Thymus (tissue), 11 donors: ENCODE data around the gene RSBN1L. TPM values are rescaled to one million over a fixed set of nuclear protein-coding genes. Genes with fewer than 3 reads are reported as not detected.

Experiments used
- DNase-seq, 9 donors: peaks; one replicate each; pipeline ENCODE4 v3.0.0-alpha.2; 2013; ENCODE audit warnings: low spot score in 9 of 9, low read depth in 6 of 9, missing footprints in 1 of 9
- H3K27ac ChIP-seq, 2 donors: one replicate each; pipeline ENCODE4 v1.5.1; 2013; ENCODE audit warnings: control low read depth in 1 of 2, low read depth in 1 of 2, low read length in 1 of 2, mild to moderate bottlenecking in 1 of 2, moderate library complexity in 1 of 2
- H3K27me3 ChIP-seq, 2 donors: one replicate each; pipeline ENCODE4 v1.5.1; 2013; ENCODE audit warnings: low read length in 1 of 2; ENCODE audit not compliant: control insufficient read depth in 2 of 2, insufficient read depth in 1 of 2
- H3K36me3 ChIP-seq, 2 donors: one replicate each; pipeline ENCODE4 v1.5.1; 2013; ENCODE audit warnings: low read length in 1 of 2, mild to moderate bottlenecking in 1 of 2, moderate library complexity in 1 of 2; ENCODE audit not compliant: control insufficient read depth in 2 of 2, insufficient read depth in 2 of 2
- H3K4me1 ChIP-seq, 2 donors: one replicate each; pipeline ENCODE4 v1.5.1; 2013; ENCODE audit warnings: low read length in 2 of 2; ENCODE audit not compliant: control insufficient read depth in 2 of 2, insufficient read depth in 2 of 2
- H3K4me3 ChIP-seq, 2 donors: one replicate each; pipeline ENCODE4 v1.5.1; 2013; ENCODE audit warnings: low read length in 2 of 2, control low read depth in 1 of 2, mild to moderate bottlenecking in 1 of 2
- H3K9me3 ChIP-seq, 2 donors: one replicate each; pipeline ENCODE4 v1.5.1; 2013; ENCODE audit warnings: low read length in 1 of 2, mild to moderate bottlenecking in 1 of 2; ENCODE audit not compliant: control insufficient read depth in 2 of 2, insufficient read depth in 1 of 2
- WGBS: extraction: QIAGEN DNeasy Blood & Tissue Kit; methylation state at CpG from one replicate; pipeline ENCODE4 v1.1.7; 2013; 5-methylcytosine and 5-hydroxymethylcytosine counted together
- polyA plus RNA-seq: library from polyadenylated mRNA; stranded (reverse); fragments of 200-250 nt; gene quantifications from one replicate; pipeline ENCODE4 v1.2.3, GENCODE V29; 2013
- total RNA-seq: library from RNA; stranded (reverse); fragments of 120-200 nt; gene quantifications from one replicate; pipeline ENCODE4 v1.2.4, GENCODE V29; 2013
- donor health status: healthy.

RSBN1L gene
- total and polyA plus RNA-seq, 2 donors, result 18.7 to 28.9 TPM

DNA sequence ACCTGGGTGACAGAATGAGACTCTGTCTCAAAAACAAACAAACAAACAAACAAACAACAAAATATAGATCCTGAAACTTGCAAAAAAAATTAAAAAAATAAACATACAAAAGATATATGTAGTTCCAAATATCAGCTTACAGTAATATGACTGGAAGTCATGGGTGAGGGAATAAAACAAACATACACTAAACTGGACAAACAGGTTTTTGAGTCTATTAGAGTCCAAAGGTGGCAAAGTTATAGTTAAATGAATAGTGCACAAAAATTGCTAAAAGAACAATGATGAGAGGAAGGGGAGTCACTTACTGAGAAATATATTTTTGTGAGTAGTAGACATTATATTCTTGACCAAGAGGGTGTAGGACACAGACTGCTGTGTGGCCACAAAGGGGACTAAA, 16.7 kb upstream of the RSBN1L start:
- Histone ChIP-seq H3K36me3 (peaks cover 0 to 5% of the 10 kb centered on the region in 2 donors), H3K27me3 (no peaks in the 10 kb centered on the region), H3K27ac (no peak overlapping the region), H3K4me3 (no peak overlapping the region), H3K9me3 (no peaks in the 10 kb centered on the region), H3K4me1 (no peaks in the 10 kb centered on the region)
- DNase-seq, result no peak

GRCh38 chr7:77680266-77680665, 16.0 kb upstream of the RSBN1L start:
- Histone ChIP-seq H3K36me3 (peaks cover 0 to 5% of the 10 kb centered on the region in 2 donors), H3K4me1 (no peaks in the 10 kb centered on the region), H3K4me3 (no peak overlapping the region), H3K27ac (no peak overlapping the region), H3K27me3 (no peaks in the 10 kb centered on the region), H3K9me3 (no peaks in the 10 kb centered on the region)
- DNase-seq, result no peak
- WGBS, result 99% methylated on average over 7 of the region's 7 CpGs

- no peaks in the 10 kb centered on the region for H3K9me3 ChIP-seq
- H3K27me3 ChIP-seq, result no peaks in the 10 kb centered on the region
- peaks cover 0 to 5% of the 10 kb centered on the region in 2 donors for H3K36me3 ChIP-seq
- no peak for DNase-seq
- H3K4me1 ChIP-seq, result peaks cover 3 to 6% of the 10 kb centered on the region in 2 donors
- WGBS, result 89% methylated on average over 9 of the region's 9 CpGs
- H3K4me3 ChIP-seq, result no peak overlapping the region
- H3K27ac ChIP-seq, result no peak overlapping the region
Observed at GRCh38 chr7:77684030-77684429, 12.2 kb upstream of the RSBN1L start.

DNA sequence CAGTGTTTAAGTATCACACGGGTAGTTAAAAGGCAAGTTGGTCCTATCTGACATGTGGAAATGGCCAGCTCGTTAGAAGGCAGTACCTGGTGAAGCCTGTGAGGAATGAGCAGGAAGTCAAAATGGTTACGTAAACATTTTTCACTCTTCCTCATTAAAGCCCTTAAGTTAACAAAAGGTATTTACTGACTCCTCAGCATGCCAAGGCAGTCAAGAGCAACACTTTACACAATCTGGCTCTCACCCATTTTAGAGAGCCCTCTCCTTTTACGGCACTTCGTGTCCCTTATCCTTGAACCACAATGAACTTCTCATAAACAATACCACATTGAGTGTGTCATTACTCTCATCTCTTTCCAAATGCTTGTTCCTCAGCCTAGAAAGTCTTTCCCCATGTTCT, 11.0 kb upstream of the RSBN1L start:
- no peak overlapping the region for H3K4me3 ChIP-seq
- no peaks in the 10 kb centered on the region for H3K9me3 ChIP-seq
- no peak for DNase-seq
- peaks cover 0 to 5% of the 10 kb centered on the region in 2 donors for H3K36me3 ChIP-seq
- no peaks in the 10 kb centered on the region for H3K27me3 ChIP-seq
- peaks cover 3 to 6% of the 10 kb centered on the region in 2 donors for H3K4me1 ChIP-seq
- no peak overlapping the region for H3K27ac ChIP-seq
- 76% methylated on average over 5 of the region's 5 CpGs for WGBS

DNA sequence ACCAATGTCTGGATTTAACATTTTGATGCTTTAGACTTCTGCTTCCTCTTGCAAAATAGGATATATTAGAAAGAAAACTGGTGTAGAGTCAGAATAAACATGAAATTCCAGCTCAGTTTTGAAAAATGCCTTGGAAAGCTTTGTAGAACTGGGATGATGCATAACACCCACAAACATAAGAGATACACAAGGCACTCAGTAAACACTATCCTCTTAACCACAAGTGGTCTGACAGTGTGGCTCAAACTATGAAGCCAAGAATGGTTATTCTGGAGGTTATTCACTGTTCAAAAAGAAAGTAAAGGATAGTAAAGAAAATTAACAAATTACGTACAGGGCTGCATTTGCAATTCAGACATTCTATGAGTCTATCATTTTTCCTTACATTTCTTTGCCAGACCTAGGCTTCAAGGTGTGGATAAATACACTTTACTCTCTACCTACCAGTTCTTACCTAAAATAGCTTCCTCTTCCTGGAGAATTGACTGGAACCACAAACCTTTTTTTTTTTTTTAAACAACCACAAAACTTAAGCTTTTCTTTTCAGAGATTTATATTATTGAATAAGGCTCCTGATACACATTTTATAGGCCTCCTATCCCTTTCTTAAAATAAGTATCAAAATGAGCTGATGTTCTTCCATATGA, 9.0 kb upstream of the RSBN1L start:
- DNase-seq, result peak in 1 of 9 donors; percentile 21
- WGBS, result 86% methylated on average over 1 of the region's 1 CpG
- Histone ChIP-seq H3K27ac (no peak overlapping the region), H3K4me3 (no peak overlapping the region), H3K9me3 (no peaks in the 10 kb centered on the region), H3K27me3 (no peaks in the 10 kb centered on the region), H3K4me1 (peaks cover 3 to 6% of the 10 kb centered on the region in 2 donors), H3K36me3 (peaks cover 0 to 5% of the 10 kb centered on the region in 2 donors)

DNA sequence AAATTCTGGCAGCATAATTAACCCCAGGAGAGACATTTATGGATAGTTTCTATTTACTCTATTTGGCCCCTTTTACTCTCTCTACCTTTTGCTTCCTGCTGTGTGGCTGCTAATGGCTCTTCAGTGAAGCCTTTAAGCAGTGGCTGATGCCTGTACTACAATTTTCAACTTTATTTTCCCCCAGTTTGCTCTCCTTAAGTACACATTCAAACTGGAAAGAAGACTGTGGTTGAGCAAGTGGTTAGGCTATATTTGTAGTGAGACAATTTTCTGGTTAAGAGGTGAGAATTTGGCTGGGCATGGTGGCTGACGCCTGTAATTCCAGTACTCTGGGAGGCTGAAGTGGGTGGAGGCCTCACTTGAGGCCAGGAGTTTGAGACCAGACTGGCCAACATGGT, 8.5 kb upstream of the RSBN1L start:
- H3K9me3 ChIP-seq, result no peaks in the 10 kb centered on the region
- no peak overlapping the region for H3K27ac ChIP-seq
- H3K4me3 ChIP-seq, result no peak overlapping the region
- DNase-seq, result peak in 1 of 9 donors; percentile 23
- peaks cover 3 to 6% of the 10 kb centered on the region in 2 donors for H3K4me1 ChIP-seq
- 92% methylated on average over 1 of the region's 1 CpG for WGBS
- no peaks in the 10 kb centered on the region for H3K27me3 ChIP-seq
- peaks cover 0 to 4% of the 10 kb centered on the region in 2 donors for H3K36me3 ChIP-seq

- Histone ChIP-seq H3K4me1 (peaks cover 3 to 14% of the 10 kb centered on the region in 2 donors), H3K4me3 (no peak overlapping the region), H3K27ac (no peak overlapping the region), H3K27me3 (no peaks in the 10 kb centered on the region), H3K9me3 (no peaks in the 10 kb centered on the region), H3K36me3 (no peaks in the 10 kb centered on the region)
- WGBS, result 97% methylated on average over 8 of the region's 8 CpGs
- DNase-seq, result no peak
Observed at GRCh38 chr7:77690289-77690688, 6.0 kb upstream of the RSBN1L start.

DNA sequence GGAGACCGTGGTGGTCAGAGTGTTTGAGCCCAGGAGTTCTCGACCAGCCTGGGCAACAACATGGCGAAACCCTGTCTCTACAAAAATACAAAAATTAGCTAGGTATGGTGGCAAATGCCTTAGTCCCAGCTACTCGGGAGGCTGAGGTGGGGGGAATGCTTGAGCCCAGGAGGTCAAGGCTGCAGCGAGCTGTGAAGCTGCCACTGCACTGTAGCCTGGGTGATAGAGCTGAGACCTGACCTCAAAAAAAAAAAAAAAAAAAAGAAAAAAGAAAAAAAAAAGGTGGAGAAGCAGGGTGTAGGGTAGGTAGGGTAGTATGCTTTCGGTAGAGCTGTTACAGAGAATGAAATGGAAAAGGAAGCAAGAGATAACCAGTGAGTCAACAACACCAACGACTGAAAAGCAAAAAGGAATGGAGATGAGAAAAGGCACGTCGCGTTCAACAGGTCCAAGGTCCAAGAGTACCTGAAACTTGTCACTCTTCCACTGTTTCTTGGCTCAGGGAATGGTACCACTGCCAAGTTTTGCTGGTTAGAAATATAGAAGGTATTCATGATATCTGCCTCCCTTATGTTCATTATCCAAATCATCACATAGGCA, 4.3 kb upstream of the RSBN1L start:
- H3K27me3 ChIP-seq, result no peaks in the 10 kb centered on the region
- DNase-seq, result no peak
- no peaks in the 10 kb centered on the region for H3K9me3 ChIP-seq
- H3K4me1 ChIP-seq, result peaks cover 3 to 16% of the 10 kb centered on the region in 2 donors
- H3K4me3 ChIP-seq, result no peak overlapping the region
- H3K27ac ChIP-seq, result no peak overlapping the region
- 96% methylated on average over 10 of the region's 10 CpGs for WGBS
- no peaks in the 10 kb centered on the region for H3K36me3 ChIP-seq

DNA sequence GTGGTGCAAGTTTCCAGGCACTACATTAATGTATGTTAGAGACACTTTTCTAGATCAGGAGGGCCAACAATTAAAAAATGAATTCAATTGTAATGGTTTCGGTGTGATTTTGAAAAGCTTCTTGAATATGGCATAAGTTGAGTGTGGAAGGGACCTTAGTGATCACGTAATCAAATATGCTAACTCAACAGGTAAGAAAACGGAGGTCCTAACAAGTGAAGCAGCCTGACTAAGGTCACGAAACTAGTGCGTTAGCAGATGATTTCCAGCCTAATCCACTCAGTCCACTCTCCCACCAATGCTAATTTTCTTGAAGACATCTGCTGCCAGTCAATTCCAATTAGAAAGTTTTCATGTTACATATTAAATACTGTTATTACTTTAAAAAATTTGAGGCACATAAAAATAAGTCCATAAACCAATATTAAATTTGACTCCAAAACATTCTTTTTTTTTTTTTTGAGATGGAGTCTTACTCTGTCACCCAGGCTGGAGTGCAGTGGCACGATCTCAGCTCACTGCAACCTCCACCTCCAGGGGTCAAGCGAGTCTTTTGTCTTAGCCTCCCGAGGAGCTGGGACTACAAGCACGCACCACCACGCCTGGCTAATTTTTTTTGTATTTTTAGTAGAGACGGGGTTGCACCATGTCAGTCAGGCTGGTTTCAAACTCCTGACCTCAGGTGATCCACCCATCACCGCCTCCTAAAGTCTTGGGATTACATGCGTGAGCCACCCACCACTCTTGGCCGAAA, 2.3 kb upstream of the RSBN1L start:
- H3K4me3 ChIP-seq, result no peak overlapping the region
- H3K36me3 ChIP-seq, result no peaks in the 10 kb centered on the region
- 97% methylated on average over 14 of the region's 14 CpGs for WGBS
- H3K9me3 ChIP-seq, result no peaks in the 10 kb centered on the region
- no peak for DNase-seq
- H3K4me1 ChIP-seq, result peaks cover under 1 to 11% of the 10 kb centered on the region in 2 donors
- no peak overlapping the region for H3K27ac ChIP-seq
- no peaks in the 10 kb centered on the region for H3K27me3 ChIP-seq
